Epithelial cell of proximal tubule (primary cell): ENCODE results near the gene SASS6. TPM values are rescaled to one million over a fixed set of nuclear protein-coding genes. Genes with fewer than 3 reads are reported as not detected.

Source experiments
- DNase-seq: peaks from one replicate; pipeline ENCODE4 v3.0.0-alpha.2; 2011; ENCODE audit warnings: low read depth
- H3K4me3 ChIP-seq: 2 replicates; pipeline ENCODE4 v1.5.1; 2011; ENCODE audit warnings: low read depth, mild to moderate bottlenecking, low read length
- CTCF ChIP-seq: conservative IDR thresholded peaks from 2 replicates; pipeline ENCODE4 v1.5.1; 2012; ENCODE audit warnings: low read depth, mild to moderate bottlenecking, low read length
- total RNA-seq: library from RNA; depleted of rRNA; stranded (reverse); fragments of >200 nt; gene quantifications from 2 replicates; pipeline ENCODE4 v1.2.3, GENCODE V29; 2015

The SASS6 gene
- total RNA-seq, 1 donor from 2014 or later: 8.2 TPM

- no peak for TF ChIP-seq CTCF
- DNase-seq: no peak
- H3K4me3 ChIP-seq: no peak overlapping the region
Observed at GRCh38 chr1:100115524-100115923, 17.2 kb downstream of the SASS6 start.

GRCh38 chr1:100109554-100110066, 23.1 kb downstream of the SASS6 start:
- H3K4me3 ChIP-seq: no peak overlapping the region
- DNase-seq: no peak
- no peak for TF ChIP-seq CTCF

GRCh38 chr1:100107696-100108095, 25.0 kb downstream of the SASS6 start:
- H3K4me3 ChIP-seq: no peak overlapping the region
- TF ChIP-seq CTCF: no peak
- no peak for DNase-seq

GRCh38 chr1:100101564-100101963, 31.2 kb downstream of the SASS6 start:
- no peak overlapping the region for H3K4me3 ChIP-seq
- no peak for TF ChIP-seq CTCF
- DNase-seq: no peak

GRCh38 chr1:100100202-100100601, 32.5 kb downstream of the SASS6 start:
- no peak for TF ChIP-seq CTCF
- DNase-seq: no peak
- no peak overlapping the region for H3K4me3 ChIP-seq

GRCh38 chr1:100090471-100090870, 42.3 kb downstream of the SASS6 start:
- TF ChIP-seq CTCF: no peak
- DNase-seq: no peak
- H3K4me3 ChIP-seq: no peak overlapping the region

- H3K4me3 ChIP-seq: no peak overlapping the region
- TF ChIP-seq CTCF: no peak
- DNase-seq: no peak
Observed at GRCh38 chr1:100089082-100089481, 43.6 kb downstream of the SASS6 start.
